SKM-1 treated with dmso at 0.1 percent for 144 hours (cell line): Measurements from ENCODE around the gene DPYD.

Experiments
- DNase-seq: peaks from one replicate; lab custom pipeline; 2025; ENCODE audit not compliant: unreplicated experiment; lab: John Stamatoyannopoulos, UW

DPYD gene

GRCh38 chr1:97792655-97793054 is 128.2 kb downstream of the DPYD start:
- DNase-seq = no peak

DNA sequence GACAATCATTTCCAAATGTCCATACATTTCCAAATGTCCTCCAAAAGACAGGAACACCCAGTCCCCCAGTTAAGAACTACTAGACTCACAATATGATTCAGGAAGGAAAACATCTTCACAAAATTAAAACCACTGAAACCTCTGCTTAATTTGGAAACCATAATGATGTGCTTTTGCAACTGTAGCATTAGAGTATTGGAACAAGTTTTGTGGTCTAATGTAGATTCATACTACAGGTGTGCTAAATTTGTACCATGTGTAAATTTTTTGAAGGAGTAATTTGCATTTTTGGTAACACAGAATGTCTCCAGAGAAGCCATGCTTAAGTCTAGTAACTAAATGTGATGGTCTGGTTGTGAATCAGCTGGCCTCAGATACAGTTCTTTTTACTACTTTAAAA is 129.6 kb downstream of the DPYD start:
- no peak for DNase-seq

- no peak for DNase-seq
These were observed 133.6 kb downstream of the DPYD start for GRCh38 chr1:97787231-97787630.

DNA sequence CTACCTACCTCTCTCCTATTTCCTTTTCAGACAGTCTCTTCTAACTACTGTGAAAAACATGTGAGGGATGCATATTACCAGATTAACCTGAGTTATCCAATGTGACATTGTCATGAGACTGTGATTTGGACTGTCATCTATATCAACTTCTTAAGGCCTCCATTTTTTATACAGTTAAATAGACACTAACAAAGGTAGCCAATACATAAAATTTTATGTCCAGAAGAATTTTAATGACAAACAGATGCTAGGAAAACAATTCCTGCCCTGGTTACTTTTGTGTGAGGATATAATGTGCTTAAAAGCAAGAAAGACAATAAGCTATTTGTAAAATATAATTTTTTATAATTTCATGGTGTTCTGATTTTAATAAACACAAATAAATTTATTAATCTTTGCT is 136.2 kb downstream of the DPYD start:
- no peak for DNase-seq

DNA sequence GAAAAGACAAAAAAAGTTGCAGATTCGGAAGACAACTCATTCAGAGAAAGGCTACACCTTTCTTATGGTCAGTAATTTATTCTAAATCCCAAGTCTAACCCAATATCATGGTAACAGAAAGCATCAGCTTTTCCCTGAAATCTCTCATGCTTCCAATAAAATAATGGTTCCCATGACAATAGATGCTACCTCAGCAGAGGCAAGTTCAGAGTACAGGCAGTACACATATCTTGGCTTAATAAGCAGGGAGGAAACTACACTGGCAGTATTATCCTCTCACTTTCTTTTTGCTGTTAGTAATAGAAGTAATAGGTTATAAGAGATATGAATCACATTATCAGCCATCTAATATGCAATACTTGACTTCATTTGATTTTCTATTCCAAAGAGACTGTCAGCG is 137.1 kb downstream of the DPYD start:
- no peak for DNase-seq

- no peak for DNase-seq
These were observed 139.0 kb downstream of the DPYD start for GRCh38 chr1:97781762-97782337.

- DNase-seq = no peak
These were observed 139.9 kb downstream of the DPYD start for GRCh38 chr1:97780884-97781283.

- no peak for DNase-seq
These were observed 142.1 kb downstream of the DPYD start for GRCh38 chr1:97778718-97779117.

DNA sequence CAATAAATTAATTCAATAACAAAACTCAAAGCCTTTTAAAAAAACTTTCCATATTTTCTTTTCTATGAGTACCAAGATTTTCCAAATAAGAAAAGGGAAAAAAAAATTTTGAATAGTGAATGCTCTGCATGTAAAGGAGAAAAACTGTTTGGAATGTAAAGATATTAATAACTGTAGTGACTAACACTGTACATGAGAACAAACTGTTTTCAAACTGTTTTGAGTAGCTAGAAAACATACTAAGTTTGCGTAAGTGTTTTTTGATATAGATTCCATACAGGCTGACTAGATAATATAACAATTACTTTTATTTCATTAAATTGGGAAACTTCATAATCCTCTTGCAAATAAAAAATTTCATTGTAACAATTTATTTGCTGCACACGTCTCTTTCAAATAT is 150.5 kb downstream of the DPYD start:
- DNase-seq = no peak

- no peak for DNase-seq
These were observed 153.5 kb downstream of the DPYD start for GRCh38 chr1:97767381-97767780.

DNA sequence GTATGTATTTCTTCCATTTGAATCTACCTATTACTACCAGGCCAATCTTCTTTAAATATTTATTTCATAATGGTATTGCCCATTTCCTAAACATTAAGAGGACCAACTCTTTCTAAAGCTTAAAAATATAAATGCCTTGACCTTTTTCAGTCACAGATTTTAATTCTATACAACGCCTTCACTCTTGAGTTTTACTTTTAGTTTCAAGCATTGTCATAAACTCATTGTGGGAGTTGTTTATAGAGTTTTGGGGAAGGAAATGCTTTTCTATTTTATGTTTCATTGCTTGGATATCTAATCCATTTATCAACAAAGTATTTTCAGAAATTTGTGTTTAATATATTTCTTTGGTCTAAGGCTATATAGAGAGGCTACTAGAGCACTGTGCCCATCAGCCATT is 155.8 kb downstream of the DPYD start:
- DNase-seq = no peak

GRCh38 chr1:97761637-97762036 is 159.2 kb downstream of the DPYD start:
- no peak for DNase-seq

DNA sequence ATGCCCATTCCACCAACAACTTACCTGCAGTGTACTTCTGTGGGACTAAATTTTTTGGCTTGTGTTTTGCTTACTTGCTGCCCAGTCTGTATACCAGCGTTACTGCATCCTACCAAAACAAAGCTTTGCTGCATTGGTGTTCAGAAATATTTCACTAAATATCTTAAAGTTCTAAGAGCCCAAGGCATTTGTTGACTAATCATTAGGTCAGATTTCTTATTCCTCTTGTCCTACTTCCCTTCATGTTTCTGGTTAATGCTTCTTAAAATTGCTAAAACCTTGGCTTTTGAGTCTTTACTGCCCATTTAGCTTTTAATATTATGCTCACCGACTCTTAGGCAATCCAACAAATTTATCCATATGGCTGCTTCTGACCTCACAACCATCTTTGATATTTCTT is 161.8 kb downstream of the DPYD start:
- no peak for DNase-seq

- no peak for DNase-seq
These were observed 162.2 kb downstream of the DPYD start for GRCh38 chr1:97758541-97759057.

DNA sequence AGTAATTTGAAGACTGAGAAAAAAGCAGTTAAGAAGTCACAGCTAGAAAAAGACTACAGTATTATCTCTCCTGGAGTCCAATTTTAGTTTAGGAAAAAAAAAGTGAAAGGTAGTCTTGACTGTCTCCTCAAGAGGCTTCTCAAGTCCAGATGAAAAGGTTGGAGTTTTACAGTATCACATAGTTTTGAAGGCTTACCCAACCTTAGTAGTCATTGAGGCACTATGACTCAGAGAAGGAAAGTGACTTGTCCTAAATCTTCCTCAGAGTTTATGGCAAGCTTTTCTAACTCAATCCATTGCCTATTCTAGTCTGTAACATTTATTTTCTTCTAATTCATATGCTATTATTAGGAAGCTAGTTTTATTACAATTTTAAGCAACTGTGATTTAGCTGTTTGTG is 174.9 kb downstream of the DPYD start:
- no peak for DNase-seq

GRCh38 chr1:97744977-97745376 is 175.9 kb downstream of the DPYD start:
- no peak for DNase-seq

GRCh38 chr1:97743129-97743528 is 177.7 kb downstream of the DPYD start:
- DNase-seq = no peak

DNA sequence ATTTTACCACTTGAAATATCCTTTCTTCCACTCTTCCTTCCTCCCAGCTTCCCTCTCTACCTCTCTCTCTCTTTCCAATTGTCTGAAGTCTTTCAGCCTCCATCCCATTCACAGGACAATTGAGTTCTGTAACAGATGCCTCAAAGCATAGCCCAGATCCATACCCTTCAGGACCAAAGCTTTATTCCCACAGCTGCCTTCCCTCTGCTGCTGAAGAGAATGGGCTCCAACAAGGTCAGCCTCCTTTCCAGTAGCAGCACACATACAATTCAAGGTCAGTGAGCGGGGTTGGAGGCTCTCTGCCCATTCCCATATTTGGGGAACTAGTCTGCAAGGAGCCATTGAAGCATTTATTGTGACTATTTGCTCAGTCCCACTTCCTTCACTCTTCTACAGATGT is 179.9 kb downstream of the DPYD start:
- DNase-seq = no peak

- DNase-seq = no peak
These were observed 181.2 kb downstream of the DPYD start for GRCh38 chr1:97739596-97740103.

DNA sequence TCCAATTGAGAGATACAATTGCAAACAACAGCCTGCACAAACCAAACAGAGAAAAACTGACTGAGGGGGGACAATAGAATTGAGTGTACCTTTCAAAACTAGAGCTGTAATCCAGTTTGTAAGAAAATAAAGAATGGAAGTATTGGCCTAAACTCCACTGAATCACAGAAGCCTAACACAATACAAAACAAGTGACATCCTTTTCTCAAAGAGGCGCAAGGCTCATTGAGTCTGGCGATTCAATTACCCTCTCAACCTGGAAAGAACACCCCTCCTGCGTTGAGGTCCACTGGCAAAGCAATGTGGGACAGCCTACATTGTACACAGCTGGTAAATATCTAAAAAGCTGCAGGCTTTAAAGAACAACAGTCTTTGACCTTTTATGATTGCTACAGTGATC is 182.6 kb downstream of the DPYD start:
- DNase-seq = no peak

- DNase-seq = no peak
These were observed 190.6 kb downstream of the DPYD start for GRCh38 chr1:97730271-97730670.

- no peak for DNase-seq
These were observed 192.4 kb downstream of the DPYD start for GRCh38 chr1:97728436-97728835.

DNA sequence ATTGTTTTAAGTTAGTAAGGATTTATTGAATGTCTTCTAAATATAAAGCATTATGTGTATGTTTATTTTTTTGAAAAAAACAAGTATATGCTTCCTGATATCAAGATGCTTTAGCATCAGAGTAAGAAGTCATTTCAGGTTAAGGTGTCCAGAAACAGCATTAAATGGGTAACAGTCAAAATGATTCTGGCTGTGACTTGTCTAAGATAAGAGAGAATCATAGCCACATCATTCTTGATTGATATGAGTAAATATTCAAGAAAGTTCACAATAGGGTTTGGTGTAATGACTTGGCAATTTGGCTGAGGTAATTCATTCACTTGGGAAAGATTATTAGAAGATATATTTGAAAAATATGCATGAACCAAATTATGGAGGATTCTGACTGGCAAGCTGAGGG is 193.8 kb downstream of the DPYD start:
- DNase-seq = no peak
